HEK293 (cell line): ENCODE results near the gene KLB.

Source experiments
- CTCF ChIA-PET: fragments of 350-600 bp; formaldehyde crosslinking; extraction: SDS; loops from one replicate; lab custom pipeline; 2021; ENCODE audit warnings: antibody characterized with exemption; lab: Yijun Ruan, JAX
- POLR2A ChIA-PET: fragments of 300-600 bp; formaldehyde crosslinking; extraction: SDS; loops from one replicate; lab custom pipeline; 2020; ENCODE audit warnings: antibody characterized with exemption, inconsistent platforms; lab: Yijun Ruan, JAX
- H3K27ac ChIP-seq: fragments of 200-500 bp; sonication (Bioruptor generic); 2 replicates; pipeline ENCODE4 v1.5.1; 2014; ENCODE audit warnings: low read depth, low read length, control low read depth, inconsistent platforms; ENCODE audit errors: extremely low read depth
- H3K36me3 ChIP-seq, 2 experiments: fragments of 200-500 bp in 1 of 2; sonication (Bioruptor generic) in 1 of 2; 1 replicate in 1 of 2; 2 replicates in 1 of 2; pipeline ENCODE4 v1.5.1; 2014 to 2017; ENCODE audit warnings: inconsistent platforms in 2 of 2, low read length in 2 of 2; ENCODE audit not compliant: control insufficient read depth in 2 of 2, insufficient read depth in 1 of 2
- H3K4me1 ChIP-seq: fragments of 200-500 bp; sonication (Bioruptor generic); 2 replicates; pipeline ENCODE4 v1.5.1; 2014; ENCODE audit warnings: mild to moderate bottlenecking, low read length, inconsistent platforms; ENCODE audit not compliant: control insufficient read depth, insufficient read depth
- H3K4me3 ChIP-seq: 2 replicates; pipeline ENCODE4 v1.5.1; 2011; ENCODE audit warnings: low read depth, mild to moderate bottlenecking, control low read depth, low read length, moderate library complexity
- H3K9me3 ChIP-seq: fragments of 200-500 bp; sonication (Bioruptor generic); 2 replicates; pipeline ENCODE4 v1.5.1; 2014; ENCODE audit warnings: low read depth, low read length, inconsistent platforms; ENCODE audit not compliant: control insufficient read depth, insufficient read depth
- SCRT2 ChIP-seq: fragments of 450-650 bp; formaldehyde crosslinking; IDR thresholded peaks from 2 replicates; pipeline ENCODE4 v1.5.1; 2016; ENCODE audit warnings: missing biosample characterization, missing genetic modification characterization
- ZBTB1 ChIP-seq: fragments of 450-650 bp; formaldehyde crosslinking; IDR thresholded peaks from 2 replicates; pipeline ENCODE4 v1.5.1; 2016; ENCODE audit warnings: missing biosample characterization, missing genetic modification characterization
- ZBTB20 ChIP-seq: fragments of 450-650 bp; formaldehyde crosslinking; IDR thresholded peaks from 2 replicates; pipeline ENCODE4 v1.5.1; 2016; ENCODE audit warnings: missing biosample characterization, missing genetic modification characterization
- ZBTB6 ChIP-seq: fragments of 450-650 bp; formaldehyde crosslinking; IDR thresholded peaks from 2 replicates; pipeline ENCODE4 v1.5.1; 2017; ENCODE audit warnings: missing biosample characterization, missing genetic modification characterization
- ZBTB7A ChIP-seq: fragments of 450-650 bp; formaldehyde crosslinking; IDR thresholded peaks from 2 replicates; pipeline ENCODE4 v1.5.1; 2016; ENCODE audit warnings: low read depth, missing biosample characterization, missing genetic modification characterization
- ZBTB8A ChIP-seq: fragments of 450-650 bp; formaldehyde crosslinking; IDR thresholded peaks from 2 replicates; pipeline ENCODE4 v1.5.1; 2016; ENCODE audit warnings: missing biosample characterization, missing genetic modification characterization
- ZEB2 ChIP-seq: fragments of 450-650 bp; formaldehyde crosslinking; IDR thresholded peaks from 2 replicates; pipeline ENCODE4 v1.5.1; 2016; ENCODE audit warnings: missing biosample characterization, missing genetic modification characterization
- ZNF114 ChIP-seq: fragments of 450-650 bp; formaldehyde crosslinking; IDR thresholded peaks from 2 replicates; pipeline ENCODE4 v1.5.0; 2017; ENCODE audit warnings: missing biosample characterization, missing genetic modification characterization
- ZNF138 ChIP-seq: fragments of 450-650 bp; formaldehyde crosslinking; IDR thresholded peaks from 2 replicates; pipeline ENCODE4 v1.5.1; 2016; ENCODE audit warnings: missing biosample characterization, missing genetic modification characterization, borderline replicate concordance
- ZNF146 ChIP-seq: fragments of 450-650 bp; formaldehyde crosslinking; IDR thresholded peaks from 2 replicates; pipeline ENCODE4 v1.5.1; 2016; ENCODE audit warnings: missing biosample characterization, missing genetic modification characterization
- ZNF18 ChIP-seq: fragments of 450-650 bp; formaldehyde crosslinking; IDR thresholded peaks from 2 replicates; pipeline ENCODE4 v1.5.1; 2016; ENCODE audit warnings: missing biosample characterization, missing genetic modification characterization
- ZNF19 ChIP-seq: fragments of 450-650 bp; formaldehyde crosslinking; IDR thresholded peaks from 2 replicates; pipeline ENCODE4; 2016; ENCODE audit warnings: missing biosample characterization, missing genetic modification characterization, low read depth
- ZNF311 ChIP-seq: fragments of 450-650 bp; formaldehyde crosslinking; IDR thresholded peaks from 2 replicates; pipeline ENCODE4 v1.5.1; 2017; ENCODE audit warnings: missing biosample characterization, missing genetic modification characterization, borderline replicate concordance
- ZNF341 ChIP-seq: fragments of 450-650 bp; formaldehyde crosslinking; IDR thresholded peaks from 2 replicates; pipeline ENCODE4; 2016; ENCODE audit warnings: low read depth, missing biosample characterization, missing genetic modification characterization
- ZNF366 ChIP-seq: fragments of 450-650 bp; formaldehyde crosslinking; conservative IDR thresholded peaks from 2 replicates; pipeline ENCODE4 v1.5.1; 2016; ENCODE audit warnings: missing biosample characterization, missing genetic modification characterization
- ZNF510 ChIP-seq: fragments of 450-650 bp; formaldehyde crosslinking; IDR thresholded peaks from 2 replicates; pipeline ENCODE4 v1.5.1; 2018; ENCODE audit warnings: mild to moderate bottlenecking, missing genetic modification characterization, missing biosample characterization; ENCODE audit not compliant: insufficient replicate concordance
- ZNF521 ChIP-seq: fragments of 450-650 bp; formaldehyde crosslinking; IDR thresholded peaks from 2 replicates; pipeline ENCODE4 v1.5.1; 2017; ENCODE audit warnings: missing biosample characterization, mild to moderate bottlenecking, missing genetic modification characterization
- ZNF529 ChIP-seq: fragments of 450-650 bp; formaldehyde crosslinking; IDR thresholded peaks from 2 replicates; pipeline ENCODE4 v1.5.1; 2017; ENCODE audit warnings: missing genetic modification characterization, missing biosample characterization; ENCODE audit not compliant: insufficient replicate concordance
- ZNF549 ChIP-seq: fragments of 450-650 bp; IDR thresholded peaks from 2 replicates; pipeline ENCODE4 v1.5.1; 2018; ENCODE audit warnings: missing biosample characterization, missing genetic modification characterization, mild to moderate bottlenecking, inconsistent platforms, moderate library complexity
- ZNF610 ChIP-seq: fragments of 450-650 bp; formaldehyde crosslinking; IDR thresholded peaks from 2 replicates; pipeline ENCODE4 v1.5.1; 2016; ENCODE audit warnings: missing biosample characterization, missing genetic modification characterization, borderline replicate concordance
- ZNF654 ChIP-seq: fragments of 450-650 bp; formaldehyde crosslinking; IDR thresholded peaks from 2 replicates; pipeline ENCODE4 v1.5.1; 2016; ENCODE audit warnings: low read depth, missing biosample characterization, missing genetic modification characterization
- ZNF660 ChIP-seq: fragments of 450-650 bp; IDR thresholded peaks from 2 replicates; pipeline ENCODE4 v1.5.1; 2018; ENCODE audit warnings: missing biosample characterization, mild to moderate bottlenecking, missing genetic modification characterization
- ZNF704 ChIP-seq: fragments of 450-650 bp; formaldehyde crosslinking; IDR thresholded peaks from 2 replicates; pipeline ENCODE4 v1.5.1; 2016; ENCODE audit warnings: missing biosample characterization, missing genetic modification characterization
- ZNF792 ChIP-seq: fragments of 450-650 bp; formaldehyde crosslinking; IDR thresholded peaks from 2 replicates; pipeline ENCODE4 v1.5.1; 2016; ENCODE audit warnings: missing biosample characterization, missing genetic modification characterization
- ZSCAN18 ChIP-seq: fragments of 450-650 bp; formaldehyde crosslinking; IDR thresholded peaks from 2 replicates; pipeline ENCODE4 v1.5.1; 2016; ENCODE audit warnings: missing biosample characterization, missing genetic modification characterization
- ZSCAN30 ChIP-seq: fragments of 450-650 bp; IDR thresholded peaks from 2 replicates; pipeline ENCODE4 v1.5.1; 2018; ENCODE audit warnings: missing biosample characterization, mild to moderate bottlenecking, missing genetic modification characterization, moderate library complexity

KLB gene

GRCh38 chr4:39442998-39443397, 36.3 kb downstream of the KLB start:
- CTCF ChIA-PET, result no interaction called here
- no peaks in the 10 kb centered on the region for H3K9me3 ChIP-seq
- H3K4me3 ChIP-seq, result no peak overlapping the region
- no peaks in the 10 kb centered on the region for H3K4me1 ChIP-seq
- TF ChIP-seq ZNF704 (tag by site-specific recombination), result no peak
- TF ChIP-seq ZNF654 (tag by site-specific recombination), result no peak
- no peak for TF ChIP-seq ZBTB7A (tag by site-specific recombination)
- no peak for TF ChIP-seq ZNF521 (tag by site-specific recombination)
- no peak for TF ChIP-seq ZBTB8A (tag by site-specific recombination)
- no peak for TF ChIP-seq ZNF311
- TF ChIP-seq ZBTB20, result no peak
- TF ChIP-seq ZNF18 (tag by site-specific recombination), result no peak
- no peak for TF ChIP-seq ZNF792 (tag by site-specific recombination)
- no peak for TF ChIP-seq ZNF510
- TF ChIP-seq ZNF660 (tag by site-specific recombination), result no peak
- no peak for TF ChIP-seq ZNF529
- TF ChIP-seq SCRT2, result no peak
- no peak for TF ChIP-seq ZSCAN30
- TF ChIP-seq ZBTB1 (tag by site-specific recombination), result no peak
- TF ChIP-seq ZNF549 (tag by site-specific recombination), result no peak
- no peak for TF ChIP-seq ZNF610 (tag by site-specific recombination)
- TF ChIP-seq ZBTB6 (tag by site-specific recombination), result no peak
- TF ChIP-seq ZNF114, result no peak
- no peak for TF ChIP-seq ZNF366 (tag by site-specific recombination)
- H3K27ac ChIP-seq, result no peak overlapping the region
- POLR2A ChIA-PET, result no interaction called here
- peaks cover 0 to 11% of the 10 kb centered on the region in 2 experiments; a peak in 1 of 3 replicates for H3K36me3 ChIP-seq

GRCh38 chr4:39446483-39446841, 39.7 kb downstream of the KLB start:
- no peak overlapping the region for H3K27ac ChIP-seq
- no peak overlapping the region for H3K4me3 ChIP-seq
- no peaks in the 10 kb centered on the region for H3K4me1 ChIP-seq
- POLR2A ChIA-PET, result no interaction called here
- peaks cover 0 to 41% of the 10 kb centered on the region in 2 experiments; a peak in 1 of 3 replicates for H3K36me3 ChIP-seq
- TF ChIP-seq ZNF610 (tag by site-specific recombination), result no peak
- TF ChIP-seq ZEB2, result no peak
- TF ChIP-seq ZNF146, result no peak
- TF ChIP-seq ZNF341 (tag by site-specific recombination), result no peak
- no peak for TF ChIP-seq ZSCAN18 (tag by site-specific recombination)
- no peak for TF ChIP-seq ZBTB7A (tag by site-specific recombination)
- no peak for TF ChIP-seq ZNF138 (tag by site-specific recombination)
- no peak for TF ChIP-seq ZNF19 (tag by site-specific recombination)
- H3K9me3 ChIP-seq, result no peaks in the 10 kb centered on the region
- CTCF ChIA-PET, result no interaction called here
